Limb (tissue), 2 donors: ENCODE measurements around the gene ABCC1.
"Not testable (repeated sequence)": the region's sequence is repeated elsewhere in the genome, so short reads cannot be mapped to it uniquely, and the experiment has no call there.

Source experiments
- DNase-seq, 2 donors: peaks; one replicate each; pipeline ENCODE4 v3.0.0-alpha.2; 2016; ENCODE audit errors: extremely low spot score in 2 of 2

The ABCC1 gene

GRCh38 chr16:15966836-15967546 lies 17.6 kb downstream of the ABCC1 start:
- no peak for DNase-seq

DNA sequence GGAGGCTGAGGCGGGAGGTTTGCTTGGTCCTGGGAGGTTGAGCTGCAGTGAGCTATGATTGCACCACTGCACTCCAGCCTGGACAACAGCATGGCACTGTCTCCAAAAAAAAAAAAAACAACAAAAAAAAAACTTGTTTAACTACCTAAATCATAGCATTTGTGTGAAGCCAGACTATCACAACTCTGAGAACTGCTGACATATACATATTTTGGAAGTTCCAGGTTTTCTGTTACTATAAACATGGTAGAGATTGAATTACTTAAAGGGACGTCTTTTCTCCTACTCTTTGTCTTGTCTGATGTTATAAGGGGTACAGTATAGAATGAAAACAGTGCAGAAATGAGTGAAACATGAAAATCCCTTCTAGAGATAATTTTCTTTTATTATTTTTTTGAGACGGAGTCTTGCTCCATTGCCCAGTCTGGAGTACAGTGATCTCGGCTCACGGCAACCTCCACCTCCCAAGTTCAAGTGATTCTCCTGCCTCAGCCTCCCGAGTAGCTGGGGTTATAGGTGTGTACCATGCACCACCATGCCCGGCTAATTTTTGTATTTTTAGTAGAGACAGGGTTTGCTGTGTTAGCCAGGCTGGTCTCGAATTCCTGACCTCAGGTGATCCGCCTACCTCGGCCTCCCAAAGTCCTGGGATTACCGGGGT lies 18.4 kb downstream of the ABCC1 start:
- DNase-seq, result no peak

DNA sequence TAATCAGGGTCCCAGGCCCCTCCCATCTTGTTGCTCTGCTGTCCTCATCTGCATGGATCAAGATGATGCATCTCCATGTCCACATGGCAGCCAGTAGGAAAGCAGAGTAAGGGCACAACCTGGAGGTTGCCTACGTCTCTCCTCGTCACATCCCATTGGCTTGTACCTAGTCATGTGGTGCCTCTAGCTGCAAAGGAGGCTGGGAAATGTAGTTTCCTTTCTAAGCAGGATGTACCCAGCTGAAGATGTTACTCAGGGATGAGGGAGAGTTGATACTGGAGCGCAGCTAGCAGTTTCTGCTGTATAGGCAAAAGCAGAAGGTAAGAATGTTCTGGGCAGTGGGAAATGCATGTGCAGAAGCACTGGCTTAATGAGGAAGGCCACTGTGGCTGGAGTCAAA lies 20.8 kb downstream of the ABCC1 start:
- DNase-seq, result no peak

DNA sequence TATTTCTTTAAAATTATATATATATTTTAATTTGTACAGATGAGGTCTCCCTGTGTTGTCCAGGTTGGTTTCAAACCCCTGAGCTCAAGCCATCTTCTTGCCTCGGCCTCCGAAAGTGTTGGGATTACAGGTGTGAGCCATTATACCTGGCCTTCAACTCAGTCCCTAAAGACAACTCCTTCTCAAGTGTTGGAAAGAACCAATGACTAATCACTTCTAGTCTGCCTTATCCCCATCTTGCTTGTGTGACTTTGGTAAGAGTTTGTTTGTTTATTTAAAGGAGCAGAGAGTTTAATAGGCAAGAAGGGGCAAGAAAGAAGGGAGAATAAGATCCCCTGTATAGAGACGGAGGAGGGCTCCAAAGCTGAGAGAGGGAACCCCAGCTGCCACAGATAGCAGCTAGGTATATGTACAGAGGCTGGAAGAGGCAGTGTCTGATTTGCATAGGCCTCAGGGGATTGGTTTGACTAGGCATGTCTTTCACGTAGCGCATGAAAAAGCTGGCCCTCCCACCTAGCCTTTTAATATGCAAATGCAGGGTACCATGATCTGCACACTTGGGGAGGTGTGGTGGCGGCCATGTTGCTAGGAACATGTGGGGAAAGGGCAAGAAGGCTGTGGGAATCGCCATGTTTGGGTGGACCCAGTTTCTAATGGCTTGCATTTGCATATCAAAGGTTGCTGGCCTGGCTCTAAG lies 21.5 kb downstream of the ABCC1 start:
- no peak for DNase-seq

DNA sequence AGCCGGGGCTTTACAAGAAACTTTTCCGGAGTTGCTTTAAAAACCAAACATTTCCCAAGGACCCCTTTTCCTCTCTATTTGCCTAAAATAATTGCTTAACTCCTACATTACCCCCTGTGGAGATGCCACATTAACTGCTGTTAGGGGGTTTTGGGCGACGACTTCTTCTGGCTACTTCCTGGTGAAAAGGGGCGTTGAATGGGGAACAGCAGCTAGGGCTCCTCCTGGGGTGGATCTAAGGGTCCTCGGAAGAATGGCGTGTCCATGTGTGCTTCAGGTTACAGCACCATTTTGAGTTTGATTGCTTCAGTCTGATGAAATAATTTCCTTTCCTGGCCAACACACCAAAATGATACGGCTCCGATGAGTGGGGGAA lies 22.0 kb downstream of the ABCC1 start:
- DNase-seq, result no peak

GRCh38 chr16:15972046-15972868 lies 22.8 kb downstream of the ABCC1 start:
- no peak for DNase-seq

DNA sequence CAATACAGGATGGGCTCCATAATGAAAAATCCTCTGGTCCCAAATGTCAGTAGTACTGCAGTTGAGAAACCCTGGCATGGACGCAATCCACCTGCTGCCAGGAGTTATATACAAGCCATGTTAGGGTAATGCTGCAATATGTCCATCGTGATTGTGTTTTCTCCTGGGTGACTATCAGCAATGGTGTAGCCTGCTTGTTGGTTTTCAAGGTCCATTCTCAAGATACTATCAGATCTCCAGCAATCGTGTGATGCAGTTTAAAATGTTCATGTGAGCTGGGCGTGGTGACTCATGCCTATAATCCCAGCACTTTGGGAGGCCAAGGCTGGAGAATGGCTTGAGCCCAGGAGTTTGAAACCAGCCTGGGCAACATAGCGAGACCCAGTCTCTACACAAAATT lies 24.0 kb downstream of the ABCC1 start:
- no peak for DNase-seq

GRCh38 chr16:15974057-15974456 lies 24.6 kb downstream of the ABCC1 start:
- no peak for DNase-seq

DNA sequence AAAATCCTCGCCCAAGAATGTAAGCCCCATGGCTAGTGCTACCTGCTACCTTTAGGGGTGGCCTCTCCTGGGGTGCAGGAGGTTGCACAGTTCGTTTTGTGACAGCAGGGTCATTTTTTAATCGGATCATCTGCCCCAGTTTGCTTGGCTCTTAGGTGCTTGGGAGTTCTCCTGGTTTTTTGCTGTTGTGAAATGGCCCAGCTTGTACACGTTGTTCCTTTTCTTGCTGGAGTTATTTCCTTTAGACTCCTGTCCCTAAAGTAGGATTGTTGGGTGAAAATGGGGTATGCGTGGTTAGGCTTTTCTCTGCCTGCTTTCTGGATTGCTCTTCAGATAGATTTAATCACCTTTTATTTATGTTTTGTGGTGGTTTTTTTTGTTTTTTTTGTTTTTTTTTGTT lies 25.8 kb downstream of the ABCC1 start:
- DNase-seq, result no peak

DNA sequence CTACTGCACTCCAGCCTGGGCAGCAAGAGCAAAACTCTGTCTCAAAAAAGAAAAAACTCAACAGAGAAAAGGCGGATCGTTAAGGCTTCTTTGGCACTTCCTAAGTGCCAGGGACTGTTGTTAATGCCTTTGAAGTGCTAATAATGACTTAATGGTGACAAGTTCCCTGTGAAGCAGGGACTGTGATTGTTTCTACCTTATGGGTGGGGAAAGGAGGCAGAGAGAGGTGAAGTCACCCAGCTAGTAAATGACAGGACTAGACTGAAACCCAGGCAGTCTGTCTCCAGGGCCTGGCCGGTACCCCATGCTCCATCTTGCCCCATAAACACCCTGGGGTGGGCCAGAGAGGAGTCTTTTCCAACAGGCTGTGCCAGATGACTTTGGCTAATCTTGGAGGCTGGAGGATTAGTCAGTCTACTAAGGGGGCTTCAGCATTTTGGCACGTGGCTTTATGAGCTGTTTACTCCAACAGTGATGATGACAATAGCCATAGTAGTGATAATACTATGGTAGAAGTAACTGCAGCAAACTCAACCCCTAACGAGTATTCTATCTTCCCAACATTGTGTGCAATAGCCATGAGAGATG lies 26.9 kb downstream of the ABCC1 start:
- no peak for DNase-seq

- no peak for DNase-seq
Observed at GRCh38 chr16:15976929-15977637, 27.7 kb downstream of the ABCC1 start.

DNA sequence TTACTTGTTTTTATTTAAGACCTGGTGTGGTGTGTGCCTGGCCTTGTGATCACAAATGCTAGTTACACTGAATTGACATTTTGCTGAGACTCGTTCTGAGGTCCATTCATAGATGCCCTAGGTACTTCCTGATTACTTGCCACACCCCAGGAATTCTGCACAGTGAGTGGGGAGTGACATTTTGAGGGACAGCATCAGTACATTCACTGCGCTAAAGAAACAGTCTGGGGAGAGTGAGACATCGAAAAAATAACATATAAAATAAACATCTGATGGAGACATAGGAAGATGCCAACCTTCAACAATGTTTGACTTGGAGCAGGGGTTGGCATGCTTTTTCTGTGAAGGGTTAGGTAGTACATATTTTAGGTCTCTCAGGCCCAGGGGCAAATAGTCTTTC lies 30.4 kb downstream of the ABCC1 start:
- DNase-seq, result no peak

- no peak for DNase-seq
Observed at GRCh38 chr16:15980329-15980728, 30.9 kb downstream of the ABCC1 start.

GRCh38 chr16:15981382-15981781 lies 32.0 kb downstream of the ABCC1 start:
- DNase-seq, result no peak

- DNase-seq, result not testable (repeated sequence)
Observed at GRCh38 chr16:15982194-15982915, 32.9 kb downstream of the ABCC1 start.

DNA sequence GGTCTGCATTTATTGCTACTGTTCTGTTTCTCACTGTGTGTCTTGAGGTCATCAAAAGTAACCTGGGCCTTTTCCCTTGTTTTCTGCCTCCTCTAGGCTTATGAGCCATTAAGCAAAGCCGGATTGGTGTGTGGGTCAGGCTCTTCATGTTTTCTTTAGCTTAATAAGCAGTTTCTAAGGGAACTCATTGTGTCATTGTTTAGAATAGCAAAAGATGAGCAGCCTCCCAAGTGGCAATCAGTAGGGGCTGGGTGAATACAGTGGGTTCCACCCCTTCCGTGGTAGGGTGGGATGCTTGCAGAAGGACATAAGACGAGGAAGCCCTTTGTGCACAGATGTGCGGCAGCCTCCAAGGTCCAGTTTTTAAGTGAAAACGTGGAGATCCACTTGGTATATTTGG lies 34.5 kb downstream of the ABCC1 start:
- DNase-seq, result no peak

GRCh38 chr16:15985144-15985543 lies 35.7 kb downstream of the ABCC1 start:
- no peak for DNase-seq

- no peak for DNase-seq
Observed at GRCh38 chr16:15986261-15986660, 36.8 kb downstream of the ABCC1 start.

DNA sequence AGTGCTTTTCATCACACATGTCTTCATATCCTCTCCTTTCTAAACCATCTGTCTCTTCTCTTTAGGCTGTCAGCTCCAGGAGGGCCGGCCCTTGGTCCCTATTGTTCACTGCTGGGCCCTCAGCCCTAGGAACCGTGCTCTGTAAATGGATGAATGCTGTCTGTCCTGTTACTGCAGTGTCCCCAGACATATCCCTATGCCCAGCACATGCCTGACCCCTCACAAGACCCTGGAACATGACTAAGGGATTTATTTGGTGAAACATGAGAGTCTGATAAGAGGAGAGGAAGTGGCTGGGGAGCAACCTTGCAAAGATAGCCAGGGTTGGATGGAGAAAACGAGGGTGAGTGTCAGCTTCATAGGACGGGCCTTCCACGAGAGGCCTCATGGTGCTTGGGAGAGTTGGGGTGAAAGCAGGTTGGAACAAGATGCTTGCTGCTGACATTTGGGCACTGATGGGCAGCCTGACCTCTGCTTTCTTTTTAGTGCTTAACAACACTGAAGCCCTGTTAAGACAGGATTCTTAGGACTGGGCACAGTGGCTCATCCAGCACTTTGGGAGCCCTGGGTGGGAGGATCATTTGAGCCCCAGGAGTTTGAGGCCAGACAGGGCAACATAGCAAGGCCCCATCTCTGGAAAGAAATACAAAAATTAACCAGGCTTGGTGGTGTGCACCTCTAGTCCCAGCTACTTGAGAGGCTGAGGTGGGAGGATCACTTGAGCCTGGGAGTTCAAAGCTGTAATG lies 39.0 kb downstream of the ABCC1 start:
- DNase-seq, result no peak

GRCh38 chr16:15990902-15991301 lies 41.5 kb downstream of the ABCC1 start:
- no peak for DNase-seq
